Measurements from ENCODE around the gene VIL1. TPM values are rescaled to one million over a fixed set of nuclear protein-coding genes. Genes with fewer than 3 reads are reported as not detected.

The VIL1 gene
- total RNA-seq, 1 experiment from 2014 or later = 4.2 TPM

DNA sequence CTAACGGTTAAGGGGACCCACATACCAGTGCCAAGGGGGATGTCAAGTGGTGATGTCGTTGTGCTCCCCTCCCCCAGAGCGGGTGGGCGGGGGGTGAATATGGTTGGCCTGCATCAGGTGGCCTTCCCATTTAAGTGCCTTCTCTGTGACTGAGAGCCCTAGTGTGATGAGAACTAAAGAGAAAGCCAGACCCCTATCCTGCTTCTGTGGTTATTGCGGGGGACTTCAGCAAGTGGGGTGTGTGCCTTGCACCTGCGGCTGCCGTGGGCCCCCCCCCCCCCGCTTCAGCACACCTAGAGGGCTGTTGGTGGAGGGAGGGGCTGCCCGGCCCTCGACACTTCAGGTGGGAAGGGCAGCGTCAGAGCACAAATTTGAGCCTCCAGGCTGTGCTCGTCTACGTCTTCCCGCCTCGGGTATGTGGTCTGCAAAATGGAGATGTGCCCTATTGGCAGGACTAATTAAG lies 13.1 kb upstream of the VIL1 start:
- WGBS (ENCODE audit: extremely low coverage, insufficient read length, low lambda C conversion rate) = no CpG with 5 or more reads among the region's 15 CpGs

More for the DNA sequence above, 13.1 kb upstream of the VIL1 start:
- Histone ChIP-seq H3K23me2 (ENCODE audit: insufficient read length, low read depth, low read length, poor library complexity, severe bottlenecking) (peaks cover 19% of the 10 kb centered on the region), H3K27me3 (ENCODE audit: insufficient read depth, low read length) (no peaks in the 10 kb centered on the region), H3K4ac (ENCODE audit: low read depth, low read length) (no peak overlapping the region), H3K79me1 (ENCODE audit: insufficient read depth, low read depth, low read length, poor library complexity, severe bottlenecking) (no peaks in the 10 kb centered on the region), H3K23ac (ENCODE audit: insufficient read length, low read depth, low read length) (no peak overlapping the region), H3K9me3 (ENCODE audit: control insufficient read depth, low read depth, low read length) (no peaks in the 10 kb centered on the region), H3K14ac (ENCODE audit: insufficient read depth, low read length) (peak overlapping the region; percentile 44; the same call in 1 of the 2 replicates), H3K18ac (ENCODE audit: insufficient read length, low read depth, low read length) (peak overlapping the region; percentile 9), H4K5ac (ENCODE audit: insufficient read length, low read depth, low read length) (no peak overlapping the region), H2BK120ac (ENCODE audit: low read depth, low read length, poor library complexity, severe bottlenecking) (no peak overlapping the region), H2BK5ac (ENCODE audit: insufficient read length, low read length) (no peak overlapping the region), H3K4me1 (ENCODE audit: insufficient read depth, low read length) (peaks cover 4% of the 10 kb centered on the region; the same call in 1 of the 2 replicates), H3K27ac (ENCODE audit: insufficient read length, low read depth, low read length) (no peak overlapping the region), H3K79me2 (ENCODE audit: insufficient read depth, low read length) (no peaks in the 10 kb centered on the region), H2BK12ac (ENCODE audit: insufficient read length, low read depth, low read length) (no peak overlapping the region), H2AK5ac (ENCODE audit: insufficient read length, low read length) (no peak overlapping the region), H3T11ph (ENCODE audit: low read length) (no peak overlapping the region), H2BK15ac (ENCODE audit: low read depth, low read length) (no peak overlapping the region), H4K8ac (replicated peaks; ENCODE audit: insufficient read length, low read depth, low read length) (no peak overlapping the region), H3K9ac (ENCODE audit: extremely low read depth, insufficient read length, low read length) (peak overlapping the region; percentile 2), H4K91ac (ENCODE audit: insufficient read length, low read depth, low read length) (no peak overlapping the region), H3K4me2 (ENCODE audit: insufficient read depth, insufficient read length, low read length) (peak overlapping the region; percentile 49), H2AFZ (ENCODE audit: low read length) (no peak overlapping the region), H2BK20ac (ENCODE audit: low read depth, low read length, poor library complexity, severe bottlenecking) (no peak overlapping the region), H3K56ac (ENCODE audit: insufficient read length, low read depth, low read length) (no peak overlapping the region), H4K20me1 (ENCODE audit: control insufficient read depth, insufficient read depth, insufficient read length) (no peaks in the 10 kb centered on the region)
- no peak for DNase-seq
- Mint-ChIP-seq H3K27ac (peak overlapping the region; percentile 90 to 98 (median 91)), H3K4me3 (peak overlapping the region; percentile 72 to 85), H3K27me3 (ENCODE audit: low read depth) (no peaks in the 10 kb centered on the region), H3K4me1 (peaks cover 19 to 26% of the 10 kb centered on the region in 2 experiments), H3K36me3 (ENCODE audit: insufficient read depth in 1 of 3, low read depth in 3 of 3) (peaks cover 4 to 25% (median 22%) of the 10 kb centered on the region in 3 experiments; a peak in 6 of 7 replicates), H3K9me3 (no peaks in the 10 kb centered on the region)
- TF ChIP-seq CTCF (conservative IDR thresholded peaks at IDR 0.05) = no peak

All from H9 (cell line).